HG03558 (cell line): ENCODE results near the gene WDR12.
A peak's percentile ranks its signal among the peaks of the same experiment; 100 is the strongest.
"Not testable (repeated sequence)": the region's sequence is repeated elsewhere in the genome, so short reads cannot be mapped to it uniquely, and the experiment has no call there.

Source experiments
- ATAC-seq: cut with Tn5 transposase; IDR thresholded peaks from one replicate; pipeline ENCODE4 v1.9.1; 2021; ENCODE audit warnings: moderate number of reproducible peaks; ENCODE audit not compliant: unreplicated experiment; ENCODE audit errors: extremely low read depth

The WDR12 gene

GRCh38 chr2:202911512-202912341 lies at the start of gene WDR12, which contains the start of gene CARF:
WDR12 (minus strand) TSS chr2:202911673; CDS start chr2:202911476, 197 bp downstream.
CARF (plus strand) TSS chr2:202912275; CDS start chr2:202941903, 29,628 bp downstream.
- ATAC-seq, result peak; percentile 30

GRCh38 chr2:202960524-202960923 lies 49.1 kb upstream of the WDR12 start:
- ATAC-seq, result no peak

GRCh38 chr2:202950592-202950991 lies 39.1 kb upstream of the WDR12 start:
- no peak for ATAC-seq

- not testable (repeated sequence) for ATAC-seq
Measured at GRCh38 chr2:202949333-202949732, 37.9 kb upstream of the WDR12 start.

- no peak for ATAC-seq
Measured at GRCh38 chr2:202945497-202945896, 34.0 kb upstream of the WDR12 start.

- no peak for ATAC-seq
Measured at GRCh38 chr2:202944816-202945215, 33.3 kb upstream of the WDR12 start.

- no peak for ATAC-seq
Measured at GRCh38 chr2:202944408-202944807, 32.9 kb upstream of the WDR12 start.

GRCh38 chr2:202941771-202942170 lies 30.3 kb upstream of the WDR12 start:
- ATAC-seq, result no peak

GRCh38 chr2:202938960-202939359 lies 27.5 kb upstream of the WDR12 start:
- ATAC-seq, result no peak

GRCh38 chr2:202934456-202934855 lies 23.0 kb upstream of the WDR12 start:
- ATAC-seq, result no peak

- no peak for ATAC-seq
Measured at GRCh38 chr2:202933958-202934357, 22.5 kb upstream of the WDR12 start.

- no peak for ATAC-seq
Measured at GRCh38 chr2:202933139-202933510, 21.7 kb upstream of the WDR12 start.

GRCh38 chr2:202932425-202933138 lies 21.1 kb upstream of the WDR12 start:
- ATAC-seq, result no peak

GRCh38 chr2:202918860-202919259 lies 7.4 kb upstream of the WDR12 start:
- ATAC-seq, result no peak

GRCh38 chr2:202912342-202913201 lies 1.1 kb upstream of the WDR12 start:
- peak; percentile 30 for ATAC-seq

- no peak for ATAC-seq
Measured at GRCh38 chr2:202911203-202911511, 316 bp downstream of the WDR12 start.

GRCh38 chr2:202910698-202911097 lies 775 bp downstream of the WDR12 start:
- no peak for ATAC-seq

GRCh38 chr2:202910250-202910649 lies 1.2 kb downstream of the WDR12 start:
- ATAC-seq, result not testable (repeated sequence)

GRCh38 chr2:202909394-202910192 lies 1.9 kb downstream of the WDR12 start:
- ATAC-seq, result no peak

- ATAC-seq, result no peak
Measured at GRCh38 chr2:202908186-202908585, 3.3 kb downstream of the WDR12 start.
